NB4 (cell line): ENCODE measurements around the gene MYO7A.

Experiments
- MYC ChIP-seq: IDR thresholded peaks from 2 replicates; pipeline ENCODE4 v1.6.1; 2011; ENCODE audit warnings: low read depth, low read length
- POLR2A ChIP-seq: IDR thresholded peaks from 2 replicates; pipeline ENCODE4 v1.6.1; 2011; ENCODE audit warnings: mild to moderate bottlenecking; ENCODE audit not compliant: insufficient read length; ENCODE audit errors: extremely low read depth
- TF ChIP-seq, protein P1 (sequence below): IDR thresholded peaks from one replicate; pipeline ENCODE4 v1.5.1; 2012; ENCODE audit warnings: low read depth, low read length

DNA sequence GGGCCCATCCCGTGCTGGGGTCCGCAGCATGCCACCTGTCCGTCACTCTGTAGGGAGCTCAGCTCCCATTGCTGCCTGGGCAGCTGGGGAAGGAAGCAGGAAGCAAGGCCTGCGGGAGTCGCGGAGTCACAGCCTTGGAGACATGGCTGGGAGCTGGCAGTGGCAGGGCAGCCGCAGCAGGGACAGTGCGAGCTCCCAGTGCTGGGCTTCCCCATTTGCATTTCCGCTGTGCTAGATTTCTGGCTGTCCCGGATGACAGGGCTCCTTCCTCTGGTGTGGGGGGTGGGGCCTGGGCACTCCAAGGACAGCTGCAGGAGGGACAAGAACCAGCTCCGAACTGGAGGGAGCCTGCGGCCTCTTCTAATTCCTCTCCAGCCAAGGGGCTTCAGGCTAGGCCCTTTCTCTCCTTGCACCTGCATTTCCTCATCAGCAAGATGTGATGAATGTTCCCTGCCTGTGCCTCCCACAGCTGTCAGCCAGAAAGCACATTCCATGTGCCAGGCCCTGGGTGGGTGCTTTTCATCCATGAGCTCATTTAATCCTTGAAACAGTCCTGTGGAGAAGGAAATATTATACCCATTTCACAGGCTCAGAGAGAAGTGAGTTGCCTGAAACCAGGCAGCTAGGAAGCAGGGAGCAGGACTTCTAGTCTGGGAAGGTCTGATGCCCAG lies 48.0 kb downstream of the MYO7A start:
- TF ChIP-seq, protein P1, sequence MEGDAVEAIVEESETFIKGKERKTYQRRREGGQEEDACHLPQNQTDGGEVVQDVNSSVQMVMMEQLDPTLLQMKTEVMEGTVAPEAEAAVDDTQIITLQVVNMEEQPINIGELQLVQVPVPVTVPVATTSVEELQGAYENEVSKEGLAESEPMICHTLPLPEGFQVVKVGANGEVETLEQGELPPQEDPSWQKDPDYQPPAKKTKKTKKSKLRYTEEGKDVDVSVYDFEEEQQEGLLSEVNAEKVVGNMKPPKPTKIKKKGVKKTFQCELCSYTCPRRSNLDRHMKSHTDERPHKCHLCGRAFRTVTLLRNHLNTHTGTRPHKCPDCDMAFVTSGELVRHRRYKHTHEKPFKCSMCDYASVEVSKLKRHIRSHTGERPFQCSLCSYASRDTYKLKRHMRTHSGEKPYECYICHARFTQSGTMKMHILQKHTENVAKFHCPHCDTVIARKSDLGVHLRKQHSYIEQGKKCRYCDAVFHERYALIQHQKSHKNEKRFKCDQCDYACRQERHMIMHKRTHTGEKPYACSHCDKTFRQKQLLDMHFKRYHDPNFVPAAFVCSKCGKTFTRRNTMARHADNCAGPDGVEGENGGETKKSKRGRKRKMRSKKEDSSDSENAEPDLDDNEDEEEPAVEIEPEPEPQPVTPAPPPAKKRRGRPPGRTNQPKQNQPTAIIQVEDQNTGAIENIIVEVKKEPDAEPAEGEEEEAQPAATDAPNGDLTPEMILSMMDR, result no peak
- TF ChIP-seq POLR2A, result peak; percentile 12
- TF ChIP-seq MYC, result peak; percentile 14; the same call in 1 of the 2 replicates
